HG03108 (cell line): ENCODE results near the gene VNN1.
"Not testable (repeated sequence)": the region's sequence is repeated elsewhere in the genome, so short reads cannot be mapped to it uniquely, and the experiment has no call there.

ENCODE experiments used
- ATAC-seq: cut with Tn5 transposase; IDR thresholded peaks from one replicate; pipeline ENCODE4 v1.9.1; 2021; ENCODE audit warnings: moderate library complexity; ENCODE audit not compliant: unreplicated experiment

The VNN1 gene

GRCh38 chr6:132725947-132726607 is 12.2 kb upstream of the VNN1 start:
- ATAC-seq = peak; percentile 85

GRCh38 chr6:132725471-132725870 is 11.6 kb upstream of the VNN1 start:
- peak; percentile 13 for ATAC-seq

GRCh38 chr6:132719736-132720448 is 6.0 kb upstream of the VNN1 start:
- ATAC-seq = no peak

GRCh38 chr6:132715881-132716637 is 2.2 kb upstream of the VNN1 start:
- ATAC-seq = no peak

- ATAC-seq = no peak
These were observed 1.3 kb upstream of the VNN1 start for GRCh38 chr6:132715204-132715603.

GRCh38 chr6:132714160-132714559 is 305 bp upstream of the VNN1 start:
- no peak for ATAC-seq

GRCh38 chr6:132712366-132712765 is 1.5 kb downstream of the VNN1 start:
- no peak for ATAC-seq

- ATAC-seq = no peak
These were observed 5.1 kb downstream of the VNN1 start for GRCh38 chr6:132708771-132709170.

- no peak for ATAC-seq
These were observed 5.9 kb downstream of the VNN1 start for GRCh38 chr6:132708002-132708401.

GRCh38 chr6:132706756-132707155 is 7.1 kb downstream of the VNN1 start:
- not testable (repeated sequence) for ATAC-seq

GRCh38 chr6:132703936-132704335 is 9.9 kb downstream of the VNN1 start:
- no peak for ATAC-seq

GRCh38 chr6:132698608-132699007 is 15.2 kb downstream of the VNN1 start:
- ATAC-seq = no peak

- ATAC-seq = no peak
These were observed 18.1 kb downstream of the VNN1 start for GRCh38 chr6:132695773-132696172.

GRCh38 chr6:132693478-132693877 is 20.4 kb downstream of the VNN1 start:
- ATAC-seq = no peak

- no peak for ATAC-seq
These were observed 23.2 kb downstream of the VNN1 start for GRCh38 chr6:132690678-132691077.

GRCh38 chr6:132687306-132687705 is 26.5 kb downstream of the VNN1 start:
- no peak for ATAC-seq

- no peak for ATAC-seq
These were observed 27.3 kb downstream of the VNN1 start for GRCh38 chr6:132686531-132686930.

GRCh38 chr6:132685009-132685408 is 28.8 kb downstream of the VNN1 start:
- ATAC-seq = no peak

GRCh38 chr6:132684272-132684671 is 29.6 kb downstream of the VNN1 start:
- ATAC-seq = no peak

GRCh38 chr6:132683543-132683942 is 30.3 kb downstream of the VNN1 start:
- ATAC-seq = no peak

- ATAC-seq = not testable (repeated sequence)
These were observed 34.8 kb downstream of the VNN1 start for GRCh38 chr6:132679094-132679493.

- ATAC-seq = no peak
These were observed 38.1 kb downstream of the VNN1 start for GRCh38 chr6:132675749-132676148.
